GM21825 (cell line): Measurements from ENCODE around the gene SHISA5.

Source experiments
- ATAC-seq: cut with Tn5 transposase; IDR thresholded peaks from one replicate; pipeline ENCODE4 v1.9.1; 2021; ENCODE audit warnings: mild to moderate bottlenecking, moderate library complexity; ENCODE audit not compliant: unreplicated experiment

SHISA5 gene

DNA sequence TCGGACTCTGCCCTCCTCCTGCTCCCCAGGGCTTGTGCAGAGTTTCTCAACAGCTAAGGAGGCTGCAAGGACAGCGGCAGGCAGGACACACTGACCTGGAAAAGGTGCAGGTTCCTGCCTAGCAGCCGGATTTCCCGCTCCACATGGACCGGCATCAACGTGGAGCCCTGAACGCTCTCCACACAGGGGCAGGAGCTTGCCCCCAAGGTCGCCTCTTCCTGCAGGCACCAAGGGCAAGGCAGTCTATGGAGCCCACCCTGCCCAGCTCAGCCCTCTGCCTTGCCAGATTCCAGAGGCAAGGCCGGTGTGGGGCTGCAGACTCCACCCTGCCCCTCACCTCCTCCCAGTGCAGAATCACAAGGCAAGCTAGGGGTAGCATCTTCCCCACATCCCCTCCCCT lies 84.8 kb downstream of the SHISA5 start:
- no peak for ATAC-seq

DNA sequence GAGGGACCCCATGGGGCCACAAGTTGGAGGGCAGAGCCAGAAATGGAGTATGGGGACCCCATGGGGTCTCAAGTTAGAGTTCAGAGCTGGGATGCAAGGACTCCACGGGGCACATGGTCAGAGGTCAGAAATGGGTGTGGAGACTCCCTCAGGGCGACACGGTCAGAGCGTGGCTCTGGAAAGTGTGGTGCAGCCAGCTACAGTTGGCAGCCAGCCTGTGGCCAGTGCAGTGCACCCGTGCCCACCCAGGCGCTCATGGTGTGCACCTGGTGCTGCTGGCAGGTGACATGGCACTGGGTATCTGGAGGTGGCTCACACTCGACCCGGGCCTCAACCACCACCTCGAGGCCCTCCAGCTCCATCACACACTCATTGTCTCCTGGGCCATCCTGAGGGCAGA lies 85.3 kb downstream of the SHISA5 start:
- ATAC-seq: no peak

DNA sequence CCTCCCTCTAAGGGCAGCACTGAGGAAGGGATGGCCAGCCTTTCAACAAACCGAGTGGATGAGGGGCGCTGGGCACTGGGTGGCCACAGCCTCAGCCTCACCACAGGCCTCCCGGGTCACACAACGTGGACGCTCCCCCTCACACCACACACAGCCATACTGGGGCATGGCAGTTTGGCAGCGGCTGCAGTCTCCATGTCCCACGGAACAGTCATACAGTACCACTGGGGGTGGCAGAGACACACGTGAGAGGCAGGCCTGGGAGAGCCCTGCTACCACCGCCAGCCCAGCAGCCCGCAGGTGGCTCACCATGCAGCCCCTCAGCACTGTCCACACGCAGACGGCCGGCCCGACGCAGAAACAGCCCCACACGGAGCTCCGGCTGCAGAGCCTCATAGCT lies 85.8 kb downstream of the SHISA5 start:
- no peak for ATAC-seq
